Activated T-helper 9 cell treated with anti-CD3 and anti-CD28 coated beads, Interleukin-2, amount 50 U/mL, for 16 hours (primary cell): Measurements from ENCODE around the gene RUSC2.
"Not testable (repeated sequence)": the region's sequence is repeated elsewhere in the genome, so short reads cannot be mapped to it uniquely, and the experiment has no call there.

ENCODE experiments used
- DNase-seq: peaks from one replicate; pipeline ENCODE4 v3.0.0-alpha.2; 2020; ENCODE audit warnings: low read depth

Gene RUSC2

GRCh38 chr9:35490910-35491465, 1.1 kb downstream of the RUSC2 start:
- no peak for DNase-seq

GRCh38 chr9:35493119-35493518, 3.2 kb downstream of the RUSC2 start:
- not testable (repeated sequence) for DNase-seq

- no peak for DNase-seq
Observed at GRCh38 chr9:35495984-35496383, 6.1 kb downstream of the RUSC2 start.

GRCh38 chr9:35498245-35498644, 8.3 kb downstream of the RUSC2 start:
- not testable (repeated sequence) for DNase-seq

GRCh38 chr9:35499029-35499700, 9.3 kb downstream of the RUSC2 start:
- DNase-seq: no peak

- no peak for DNase-seq
Observed at GRCh38 chr9:35499701-35500030, 9.8 kb downstream of the RUSC2 start.

GRCh38 chr9:35500130-35500748, 10.3 kb downstream of the RUSC2 start:
- DNase-seq: no peak

GRCh38 chr9:35501946-35502345, 12.0 kb downstream of the RUSC2 start:
- no peak for DNase-seq

- DNase-seq: no peak
Observed at GRCh38 chr9:35506359-35506758, 16.4 kb downstream of the RUSC2 start.

- DNase-seq: no peak
Observed at GRCh38 chr9:35508069-35508468, 18.2 kb downstream of the RUSC2 start.

- no peak for DNase-seq
Observed at GRCh38 chr9:35510383-35510753, 20.5 kb downstream of the RUSC2 start.

- DNase-seq: no peak
Observed at GRCh38 chr9:35510754-35511428, 21.0 kb downstream of the RUSC2 start.

GRCh38 chr9:35511453-35511852, 21.5 kb downstream of the RUSC2 start:
- no peak for DNase-seq

GRCh38 chr9:35515766-35516165, 25.9 kb downstream of the RUSC2 start:
- no peak for DNase-seq

GRCh38 chr9:35516479-35516878, 26.6 kb downstream of the RUSC2 start:
- DNase-seq: no peak

- DNase-seq: no peak
Observed at GRCh38 chr9:35517131-35517530, 27.2 kb downstream of the RUSC2 start.

GRCh38 chr9:35517552-35518224, 27.8 kb downstream of the RUSC2 start:
- no peak for DNase-seq

GRCh38 chr9:35518225-35518821, 28.4 kb downstream of the RUSC2 start:
- DNase-seq: no peak

- DNase-seq: no peak
Observed at GRCh38 chr9:35518981-35519679, 29.2 kb downstream of the RUSC2 start.

- DNase-seq: no peak
Observed at GRCh38 chr9:35519692-35520363, 29.9 kb downstream of the RUSC2 start.

GRCh38 chr9:35520364-35520710, 30.4 kb downstream of the RUSC2 start:
- DNase-seq: no peak
